ENCODE data around the gene LHX1.

LHX1 gene

DNA sequence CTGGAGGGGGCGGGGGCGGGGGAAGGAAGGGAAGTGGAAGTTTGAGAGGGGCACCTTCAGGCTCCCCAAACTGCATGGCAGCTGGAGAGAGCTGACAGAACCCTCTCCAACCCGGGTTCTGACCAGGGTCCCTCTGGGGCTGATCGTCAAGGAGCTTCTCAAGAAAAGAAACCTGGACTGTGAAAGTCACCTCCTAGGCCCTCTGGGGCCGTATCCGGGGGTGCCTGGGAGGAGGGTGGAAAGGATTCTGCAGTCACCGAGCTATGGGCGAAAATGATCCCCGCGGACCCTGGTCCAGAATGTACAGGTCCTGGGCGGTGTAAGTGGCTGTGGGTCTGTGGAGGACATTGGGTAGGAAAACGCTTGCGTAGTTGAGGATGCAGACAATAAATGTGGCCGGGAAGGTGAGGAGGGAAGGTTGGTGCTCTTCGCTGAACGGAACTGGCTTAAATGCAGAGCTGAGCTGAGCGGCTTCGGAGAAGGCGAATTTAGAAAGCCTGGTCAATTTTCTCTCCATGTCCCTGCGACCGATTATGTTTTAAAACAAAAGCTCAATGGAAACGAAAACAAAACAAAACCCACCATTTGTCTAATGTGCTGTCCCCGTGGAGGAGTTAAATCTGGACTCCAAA is 3.6 kb upstream of the LHX1 start:
- CTCF ChIA-PET, result interaction anchor here (0.6 to 1.0 kb wide), 4 partner anchors 12 to 334 kb away, joined by 3 read pairs; no protein-coding TSS in a partner anchor
- no peaks in the 10 kb centered on the region for H3K9me3 ChIP-seq (ENCODE audit: control insufficient read depth, insufficient read depth, low read depth, low read length)
- POLR2A ChIA-PET, result interaction anchor here (6.6 kb wide), 1 partner anchor 16 kb away, joined by 92 read pairs; the partner anchor contains the start of gene AATF
- no peak overlapping the region for H3K4me3 ChIP-seq (ENCODE audit: low read depth, low read length)
- peaks cover 17% of the 10 kb centered on the region for H3K4me1 ChIP-seq (ENCODE audit: control insufficient read depth, insufficient read depth, low read length)
- TF ChIP-seq ZNF561 (tag by site-specific recombination; IDR thresholded peaks at IDR 0.05; ENCODE audit: borderline replicate concordance), result no peak
- TF ChIP-seq ZNF664 (tag by site-specific recombination; IDR thresholded peaks at IDR 0.05), result no peak
- no peak for TF ChIP-seq ZNF354C (tag by site-specific recombination; IDR thresholded peaks at IDR 0.05; ENCODE audit: borderline replicate concordance, low read depth)
- TF ChIP-seq SETDB1 (IDR thresholded peaks at IDR 0.05; ENCODE audit: insufficient read length, low read length), result no peak
- TF ChIP-seq ZNF121 (tag by site-specific recombination; IDR thresholded peaks at IDR 0.05), result no peak
- TF ChIP-seq KLF9 (tag by site-specific recombination; IDR thresholded peaks at IDR 0.05; ENCODE audit: low read depth), result no peak
- no peak for TF ChIP-seq ZNF266 (tag by site-specific recombination; IDR thresholded peaks at IDR 0.05; ENCODE audit: low read depth)
- no peak for TF ChIP-seq HIC1 (tag by site-specific recombination; IDR thresholded peaks at IDR 0.05)
- TF ChIP-seq ZNF548 (tag by site-specific recombination; IDR thresholded peaks at IDR 0.05), result no peak
- no peak for TF ChIP-seq ZNF155 (tag by site-specific recombination; IDR thresholded peaks at IDR 0.05)
- TF ChIP-seq ZNF223 (tag by site-specific recombination; IDR thresholded peaks at IDR 0.05), result no peak
- no peak for TF ChIP-seq ZNF169 (tag by site-specific recombination; IDR thresholded peaks at IDR 0.05)
- TF ChIP-seq ZNF660 (tag by site-specific recombination; IDR thresholded peaks at IDR 0.05), result no peak
- no peak for TF ChIP-seq ZNF311 (tag by site-specific recombination; IDR thresholded peaks at IDR 0.05; ENCODE audit: borderline replicate concordance)
- H3K36me3 ChIP-seq (ENCODE audit: control insufficient read depth in 2 of 2, insufficient read depth in 1 of 2, low read length in 2 of 2), result peaks cover 0 to 8% of the 10 kb centered on the region in 2 experiments; a peak in 1 of 3 replicates
- no peak overlapping the region for H3K27ac ChIP-seq (ENCODE audit: extremely low read depth, low read depth, low read length)

GRCh38 chr17:36934144-36934691 is 3.1 kb upstream of the LHX1 start:
- Histone ChIP-seq H3K4me3 (ENCODE audit: low read depth, low read length) (peak overlapping the region; percentile 69), H3K4me1 (ENCODE audit: control insufficient read depth, insufficient read depth, low read length) (peaks cover 17% of the 10 kb centered on the region), H3K36me3 (ENCODE audit: control insufficient read depth in 2 of 2, insufficient read depth in 1 of 2, low read length in 2 of 2) (peaks cover 0 to 8% of the 10 kb centered on the region in 2 experiments; a peak in 1 of 3 replicates), H3K27ac (ENCODE audit: extremely low read depth, low read depth, low read length) (peak overlapping the region; percentile 73; the same call in 1 of the 2 replicates), H3K9me3 (ENCODE audit: control insufficient read depth, insufficient read depth, low read depth, low read length) (no peaks in the 10 kb centered on the region)
- POLR2A ChIA-PET, result interaction anchor here (1.3 to 6.6 kb wide), 3 partner anchors 14 to 33 kb away, joined by 8 to 92 read pairs (median 56); partner anchors contain the start of gene AATF
- CTCF ChIA-PET, result interaction anchor here (0.6 to 1.0 kb wide), 3 partner anchors 90 to 209 kb away, joined by 3 to 4 read pairs (median 3); no protein-coding TSS in a partner anchor
- no peak for TF ChIP-seq ZNF473 (tag by site-specific recombination; IDR thresholded peaks at IDR 0.05)

DNA sequence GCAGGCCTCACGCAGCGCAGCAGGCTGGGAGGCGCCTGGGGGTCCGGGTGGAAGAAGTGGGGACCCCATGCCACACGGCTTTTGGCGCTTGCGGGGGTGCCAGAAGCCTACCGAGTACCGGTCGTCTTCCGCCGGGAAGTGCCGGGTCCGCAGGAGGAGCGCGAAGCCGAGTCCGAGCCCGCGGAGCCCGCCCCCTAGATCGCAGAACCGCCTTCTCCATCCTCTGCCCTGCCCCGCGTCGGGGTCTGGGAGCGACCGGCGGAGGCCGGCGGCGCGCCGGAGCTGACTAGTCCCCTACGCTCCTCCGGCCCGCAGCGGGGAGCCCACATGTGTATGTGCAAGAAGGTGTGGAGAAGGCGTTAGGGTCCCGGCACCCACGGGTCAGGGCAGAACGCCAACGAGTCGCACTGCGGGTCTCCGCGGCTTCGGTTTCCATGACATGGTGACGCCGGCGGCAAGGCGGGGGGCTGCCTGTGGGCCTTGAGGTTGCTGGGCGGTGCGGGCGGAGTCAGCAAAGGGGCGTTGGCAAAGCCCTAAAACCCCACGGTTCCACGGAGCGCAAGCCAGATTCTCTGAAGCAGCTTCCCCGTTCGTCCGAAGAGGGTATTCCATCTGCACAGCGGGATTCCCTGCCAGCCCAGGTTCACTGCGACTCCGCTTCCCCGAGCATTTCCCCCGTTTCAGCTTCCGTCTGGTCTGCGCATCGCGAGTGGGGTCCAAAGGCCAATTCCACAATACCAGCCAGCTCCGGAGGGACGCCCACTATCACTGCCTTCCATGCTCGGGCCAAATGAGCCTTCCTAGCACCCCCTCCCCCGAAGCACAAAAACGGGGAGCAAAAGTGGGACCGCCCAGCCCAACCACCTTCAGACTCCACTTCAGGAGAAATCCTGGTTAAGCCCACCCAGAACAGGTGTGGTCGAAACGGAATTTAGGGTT is 2.3 kb upstream of the LHX1 start:
- Histone ChIP-seq H3K4me1 (ENCODE audit: control insufficient read depth, insufficient read depth, low read length) (peaks cover 17% of the 10 kb centered on the region), H3K4me3 (ENCODE audit: low read depth, low read length) (peak overlapping the region; percentile 69), H3K36me3 (ENCODE audit: control insufficient read depth in 2 of 2, insufficient read depth in 1 of 2, low read length in 2 of 2) (peaks cover 0 to 8% of the 10 kb centered on the region in 2 experiments; a peak in 1 of 3 replicates), H3K27ac (ENCODE audit: extremely low read depth, low read depth, low read length) (peak overlapping the region; percentile 73), H3K9me3 (ENCODE audit: control insufficient read depth, insufficient read depth, low read depth, low read length) (no peaks in the 10 kb centered on the region)
- POLR2A ChIA-PET, result interaction anchor here (1.3 to 6.6 kb wide), 3 partner anchors 14 to 34 kb away, joined by 8 to 92 read pairs (median 56); partner anchors contain the start of gene AATF
- CTCF ChIA-PET, result interaction anchor here (0.6 to 1.0 kb wide), 3 partner anchors 91 to 284 kb away, joined by 3 to 4 read pairs (median 3); no protein-coding TSS in a partner anchor
- TF ChIP-seq ZEB2 (tag by site-specific recombination; IDR thresholded peaks at IDR 0.05) (peak; percentile 72), ZNF677 (tag by site-specific recombination; IDR thresholded peaks at IDR 0.05) (no peak), ZFP41 (tag by site-specific recombination; IDR thresholded peaks at IDR 0.05; ENCODE audit: borderline replicate concordance) (no peak), BCL11A (tag by site-specific recombination; IDR thresholded peaks at IDR 0.05; ENCODE audit: low read depth) (0 out of 2 replicates have a peak, but pooled peaks have one; percentile 13), ZNF16 (tag by site-specific recombination; IDR thresholded peaks at IDR 0.05; ENCODE audit: low read depth) (0 out of 2 replicates have a peak, but pooled peaks have one; percentile 39), HOXD13 (CRISPR knock-in tag; IDR thresholded peaks at IDR 0.05; ENCODE audit: borderline replicate concordance) (no peak), ZNF112 (tag by site-specific recombination; IDR thresholded peaks at IDR 0.05) (peak; percentile 40; the same call in 1 of the 2 replicates), ZSCAN23 (tag by site-specific recombination; IDR thresholded peaks at IDR 0.05) (0 out of 2 replicates have a peak, but pooled peaks have one; percentile 37), SALL2 (tag by site-specific recombination; IDR thresholded peaks at IDR 0.05; ENCODE audit: borderline replicate concordance) (no peak), ZNF155 (tag by site-specific recombination; IDR thresholded peaks at IDR 0.05) (no peak), ZNF24 (tag by site-specific recombination; IDR thresholded peaks at IDR 0.05) (peak; percentile 81)
- TF ChIP-seq, protein P1, sequence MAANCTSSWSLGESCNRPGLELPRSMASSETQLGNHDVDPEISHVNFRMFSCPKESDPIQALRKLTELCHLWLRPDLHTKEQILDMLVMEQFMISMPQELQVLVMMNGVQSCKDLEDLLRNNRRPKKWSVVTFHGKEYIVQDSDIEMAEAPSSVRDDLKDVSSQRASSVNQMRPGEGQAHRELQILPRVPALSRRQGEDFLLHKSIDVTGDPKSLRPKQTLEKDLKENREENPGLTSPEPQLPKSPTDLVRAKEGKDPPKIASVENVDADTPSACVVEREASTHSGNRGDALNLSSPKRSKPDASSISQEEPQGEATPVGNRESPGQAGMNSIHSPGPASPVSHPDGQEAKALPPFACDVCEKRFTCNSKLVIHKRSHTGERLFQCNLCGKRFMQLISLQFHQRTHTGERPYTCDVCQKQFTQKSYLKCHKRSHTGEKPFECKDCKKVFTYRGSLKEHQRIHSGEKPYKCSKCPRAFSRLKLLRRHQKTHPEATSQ (tag by site-specific recombination; IDR thresholded peaks at IDR 0.05), result peak; percentile 74; the same call in 1 of the 2 replicates

Measured in HEK293 (cell line).